ENCODE data around the gene SMG6.

SMG6 gene

GRCh38 chr17:2251098-2251497 is 52.5 kb downstream of the SMG6 start:
- Histone ChIP-seq H3K4me3 (ENCODE audit: low read depth, low read length) (no peak overlapping the region), H3K27ac (no peak overlapping the region), H3K9me3 (ENCODE audit: severe bottlenecking) (no peaks in the 10 kb centered on the region), H3K36me3 (peaks cover 23% of the 10 kb centered on the region), H3K27me3 (ENCODE audit: insufficient read depth, low read depth, severe bottlenecking) (no peaks in the 10 kb centered on the region)
- DNase-seq: no peak
- TF ChIP-seq CTCF (IDR thresholded peaks at IDR 0.05; ENCODE audit: low read depth, low read length): no peak

- no peak for DNase-seq
- no peak overlapping the region for H3K4me3 ChIP-seq (ENCODE audit: low read depth, low read length)
- no peaks in the 10 kb centered on the region for H3K27me3 ChIP-seq (ENCODE audit: insufficient read depth, low read depth, severe bottlenecking)
- H3K27ac ChIP-seq: no peak overlapping the region
- no peak for TF ChIP-seq CTCF (IDR thresholded peaks at IDR 0.05; ENCODE audit: low read depth, low read length)
- peaks cover 23% of the 10 kb centered on the region for H3K36me3 ChIP-seq
- H3K9me3 ChIP-seq (ENCODE audit: severe bottlenecking): no peaks in the 10 kb centered on the region
These were observed 53.2 kb downstream of the SMG6 start for GRCh38 chr17:2250140-2251095.

- H3K27me3 ChIP-seq (ENCODE audit: insufficient read depth, low read depth, severe bottlenecking): no peaks in the 10 kb centered on the region
- peaks cover 36% of the 10 kb centered on the region for H3K36me3 ChIP-seq
- H3K27ac ChIP-seq: no peak overlapping the region
- H3K9me3 ChIP-seq (ENCODE audit: severe bottlenecking): no peaks in the 10 kb centered on the region
- H3K4me3 ChIP-seq (ENCODE audit: low read depth, low read length): no peak overlapping the region
- no peak for DNase-seq
- TF ChIP-seq CTCF (IDR thresholded peaks at IDR 0.05; ENCODE audit: low read depth, low read length): no peak
These were observed 56.6 kb downstream of the SMG6 start for GRCh38 chr17:2247005-2247404.

GRCh38 chr17:2244545-2245525 is 58.8 kb downstream of the SMG6 start:
- peak; percentile 94 for TF ChIP-seq CTCF (IDR thresholded peaks at IDR 0.05; ENCODE audit: low read depth, low read length)
- DNase-seq: peak; percentile 81
- H3K9me3 ChIP-seq (ENCODE audit: severe bottlenecking): no peaks in the 10 kb centered on the region
- no peaks in the 10 kb centered on the region for H3K27me3 ChIP-seq (ENCODE audit: insufficient read depth, low read depth, severe bottlenecking)
- no peak overlapping the region for H3K27ac ChIP-seq
- H3K36me3 ChIP-seq: peaks cover 41% of the 10 kb centered on the region
- H3K4me3 ChIP-seq (ENCODE audit: low read depth, low read length): no peak overlapping the region

- Histone ChIP-seq H3K36me3 (peaks cover 37% of the 10 kb centered on the region), H3K9me3 (ENCODE audit: severe bottlenecking) (no peaks in the 10 kb centered on the region), H3K27me3 (ENCODE audit: insufficient read depth, low read depth, severe bottlenecking) (no peaks in the 10 kb centered on the region), H3K4me3 (ENCODE audit: low read depth, low read length) (no peak overlapping the region), H3K27ac (no peak overlapping the region)
- DNase-seq: no peak
- TF ChIP-seq CTCF (IDR thresholded peaks at IDR 0.05; ENCODE audit: low read depth, low read length): no peak
These were observed 59.6 kb downstream of the SMG6 start for GRCh38 chr17:2243953-2244352.
